Fibroblast of pulmonary artery (primary cell): Measurements from ENCODE around the gene LIG1.

Source experiments
- DNase-seq: peaks from one replicate; pipeline ENCODE4 v3.0.0-alpha.2; 2010; ENCODE audit warnings: low read depth
- H3K4me3 ChIP-seq: replicated peaks from 2 replicates; pipeline ENCODE4 v1.5.1; 2011; ENCODE audit warnings: low read depth, mild to moderate bottlenecking, control low read depth, low read length, moderate library complexity
- CTCF ChIP-seq: IDR thresholded peaks from 2 replicates; pipeline ENCODE4 v1.5.1; 2011; ENCODE audit warnings: mild to moderate bottlenecking, control low read depth, low read length, inconsistent platforms; ENCODE audit errors: missing control alignments

The LIG1 gene

DNA sequence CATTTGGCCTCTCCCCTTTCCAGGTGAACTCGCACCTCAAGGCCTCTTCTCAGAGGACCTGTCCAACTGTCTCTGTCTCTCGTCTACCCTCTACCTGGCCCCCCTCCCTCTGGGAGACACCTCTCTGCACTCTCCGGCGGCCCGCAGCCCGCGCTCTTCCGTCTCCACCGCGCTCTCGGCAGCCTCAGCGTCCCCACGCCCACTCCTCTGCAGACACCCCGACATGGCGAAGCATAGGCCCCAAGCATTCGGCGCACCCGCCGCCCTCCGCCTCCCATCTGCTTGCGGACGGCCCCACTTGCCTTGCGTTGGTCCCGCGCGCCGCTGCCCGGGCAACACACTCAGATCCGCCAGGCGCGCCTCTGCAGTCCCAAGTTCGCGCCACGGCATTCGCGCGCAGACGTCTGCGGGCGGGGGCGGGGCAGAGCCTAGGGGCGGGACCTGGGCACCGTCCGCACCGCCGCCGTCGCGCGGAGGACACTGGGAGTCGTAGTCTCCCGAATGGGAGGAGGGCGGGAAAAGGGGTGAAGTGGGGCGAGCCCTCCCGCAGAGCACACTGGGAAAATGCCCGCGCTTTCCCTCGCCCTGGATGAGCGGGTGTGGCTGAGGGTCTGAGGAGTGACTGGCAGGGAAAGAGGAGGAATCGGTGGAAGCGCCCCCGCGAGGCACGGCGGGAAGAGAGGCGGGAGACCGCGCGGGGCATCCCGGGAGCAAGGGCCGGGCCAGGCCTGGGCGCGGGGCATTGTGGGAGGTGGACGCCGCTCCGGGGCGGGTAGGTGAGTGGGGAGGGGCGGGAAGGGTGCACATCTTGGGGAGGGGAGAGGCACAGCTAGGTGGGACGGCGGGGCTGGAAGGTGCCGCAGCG is at the start of gene LIG1, which contains the start of gene ZSWIM9:
TSS of gene LIG1 (minus strand) at position 406 of the 865 bp plus-strand sequence. CDS start 4,778 bp downstream, outside the sequence.
TSS of gene ZSWIM9 (plus strand) at position 742 of the 865 bp plus-strand sequence. CDS start 1,123 bp downstream, outside the sequence.
- peak; percentile 97 for DNase-seq
- TF ChIP-seq CTCF = no peak
- H3K4me3 ChIP-seq = peak within 1 kb of the TSS; percentile 87

- no peak overlapping the region for H3K4me3 ChIP-seq
- TF ChIP-seq CTCF = no peak
Observed at GRCh38 chr19:48218997-48219396, 48.9 kb upstream of the LIG1 start.

DNA sequence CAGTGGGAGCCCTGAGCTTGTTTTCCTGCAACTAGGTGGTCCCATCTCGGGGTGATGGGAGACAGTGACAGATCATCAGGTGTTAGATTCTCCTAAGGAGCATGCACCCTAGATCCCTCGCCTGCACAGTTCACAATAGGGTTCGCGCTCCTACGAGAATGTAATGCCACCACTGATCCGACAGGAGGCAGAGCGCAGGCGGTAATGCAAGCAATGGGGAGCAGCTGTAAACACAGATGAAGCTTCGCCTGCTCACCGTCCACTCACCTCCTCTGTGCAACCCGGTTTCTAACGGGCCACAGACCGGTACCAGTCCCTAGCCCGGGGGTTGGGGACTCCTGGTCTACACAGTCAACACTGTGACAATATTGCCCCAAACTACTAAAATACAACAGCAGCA is 46.8 kb upstream of the LIG1 start:
- DNase-seq = no peak
- no peak overlapping the region for H3K4me3 ChIP-seq
- no peak for TF ChIP-seq CTCF

More at GRCh38 chr19:48218997-48219396, 48.9 kb upstream of the LIG1 start:
- DNase-seq = peak; percentile 74

DNA sequence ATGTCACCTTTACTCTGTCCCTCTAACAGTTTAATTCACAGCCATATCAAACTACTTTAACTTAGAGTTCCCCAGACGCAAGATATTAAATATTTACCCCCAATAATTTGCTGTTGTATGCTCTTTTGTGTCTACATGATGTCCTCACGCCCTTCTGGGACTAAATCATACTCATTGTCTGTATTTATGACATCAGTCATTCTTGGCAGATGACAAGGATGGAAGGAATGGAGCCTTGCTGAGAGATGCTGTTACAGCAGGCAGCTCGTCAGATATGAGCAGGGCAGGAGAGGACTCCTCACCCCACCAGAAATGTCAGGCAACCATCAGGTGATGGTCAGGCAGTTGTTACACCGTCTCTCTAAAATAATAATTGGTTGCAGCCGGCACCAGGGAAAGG is 43.8 kb upstream of the LIG1 start:
- DNase-seq = no peak
- H3K4me3 ChIP-seq = no peak overlapping the region
- no peak for TF ChIP-seq CTCF

- DNase-seq = peak; percentile 13
- no peak overlapping the region for H3K4me3 ChIP-seq
- TF ChIP-seq CTCF = no peak
Observed at GRCh38 chr19:48210005-48210404, 39.9 kb upstream of the LIG1 start.

DNA sequence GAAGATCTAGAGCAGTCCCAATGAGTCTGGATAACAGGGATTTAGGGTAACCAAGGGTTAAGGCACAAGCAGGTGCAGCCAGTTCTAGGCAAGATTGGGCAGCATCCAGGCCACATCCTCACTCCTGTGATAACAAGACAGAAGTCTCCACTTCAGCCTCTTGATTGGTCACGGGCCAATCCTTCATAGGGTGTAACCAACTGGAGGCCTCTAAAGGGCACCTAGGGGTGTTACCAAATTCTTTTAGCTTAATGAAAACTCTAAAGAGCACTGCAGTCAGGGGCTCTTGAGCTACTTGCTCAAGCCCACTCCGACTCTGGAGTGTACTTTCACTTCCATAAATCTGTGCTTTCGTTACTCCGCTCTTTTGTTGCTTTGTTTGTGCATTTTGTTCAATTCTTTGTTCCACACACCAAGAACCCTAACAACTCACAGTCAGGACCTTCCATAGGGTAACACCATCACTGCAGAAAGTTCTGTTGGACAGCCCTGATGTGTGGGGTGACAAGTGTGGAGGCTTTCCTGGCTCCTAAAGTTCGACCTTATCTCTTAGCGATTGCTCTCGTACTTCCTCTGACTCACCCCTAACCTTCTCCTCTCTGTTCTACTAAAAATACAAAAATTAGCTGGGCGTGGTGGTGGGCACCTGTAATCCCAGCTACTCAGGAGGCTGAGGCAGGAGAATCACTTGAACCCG is 36.4 kb upstream of the LIG1 start:
- H3K4me3 ChIP-seq = no peak overlapping the region
- no peak for TF ChIP-seq CTCF
- no peak for DNase-seq
